Kasumi-1 (cell line): Measurements from ENCODE around the gene SLC24A5.

ENCODE experiments used
- DNase-seq, 2 experiments: peaks; one replicate each; lab custom pipeline; 2025; lab: John Stamatoyannopoulos, UW

The SLC24A5 gene

DNA sequence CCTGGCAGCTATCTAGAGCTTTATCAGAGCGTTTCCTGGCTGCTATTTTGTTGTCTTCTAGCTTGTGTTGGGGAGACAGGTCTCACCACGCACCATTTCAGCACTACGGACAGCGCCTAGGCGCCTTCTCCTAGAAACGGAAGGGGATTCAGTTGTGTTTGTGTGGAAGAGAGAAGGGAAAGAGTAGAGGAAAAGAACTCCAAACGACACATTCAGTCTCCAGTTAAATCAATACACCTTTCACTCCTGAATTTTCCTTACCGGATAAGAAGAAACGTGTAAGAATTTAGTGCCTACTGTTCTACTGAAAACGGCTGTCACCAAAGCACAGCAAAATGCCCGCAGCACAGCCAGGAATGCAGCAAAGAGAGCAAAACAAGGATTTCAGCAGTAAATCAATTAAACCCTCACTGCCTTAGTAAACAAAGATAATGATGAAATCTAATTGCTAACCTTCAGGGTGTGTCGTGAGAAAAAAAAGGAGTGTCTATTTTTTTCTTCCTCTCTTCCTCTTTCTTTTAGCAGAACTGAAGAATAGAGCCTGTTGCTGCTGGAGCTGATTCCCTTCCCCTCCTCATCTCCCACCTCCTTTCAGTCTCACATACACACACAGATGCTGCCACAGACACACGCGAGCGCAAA is 70.3 kb downstream of the SLC24A5 start:
- DNase-seq = peak; percentile 16 to 40

DNA sequence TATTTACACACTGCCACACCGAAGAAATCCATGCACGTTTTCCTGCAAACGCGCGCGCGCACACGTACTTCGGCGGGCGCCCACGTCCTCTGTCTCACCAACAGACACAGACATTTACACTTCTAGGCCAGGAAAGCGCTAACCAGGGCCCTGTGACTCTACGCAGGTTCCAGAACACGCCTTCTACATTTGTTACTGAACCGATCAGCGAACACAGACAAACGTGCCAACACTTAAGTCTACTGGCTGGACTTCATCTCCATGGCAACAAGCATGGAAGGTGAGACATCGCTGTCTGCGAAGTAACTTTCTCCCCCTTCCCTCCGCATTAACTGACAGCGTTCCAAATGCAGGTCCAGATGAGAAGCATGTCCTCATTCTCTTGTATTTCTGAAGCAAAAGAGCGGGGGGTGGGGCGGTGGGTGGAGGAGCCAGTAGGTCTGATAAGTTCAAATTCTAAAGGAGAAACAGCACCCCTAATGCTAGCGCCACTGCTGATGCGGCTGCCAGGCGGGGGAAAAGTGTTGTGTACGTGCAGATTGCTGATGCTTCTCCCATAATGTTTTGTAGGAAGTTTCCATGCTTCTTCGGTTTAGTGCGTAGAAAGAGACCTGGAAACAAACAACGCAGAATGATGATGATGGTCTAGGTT is 70.9 kb downstream of the SLC24A5 start, which contains the start of gene CTXN2:
CTXN2 (plus strand) TSS at position 92 of the 652 bp plus-strand sequence. CDS start 9,636 bp downstream, outside the sequence.
- no peak for DNase-seq
